Mesenchymal stem cell (in vitro differentiated cells and primary cell): ENCODE measurements around the gene CYBRD1.
A peak's percentile ranks its signal among the peaks of the same experiment; 100 is the strongest.

ENCODE experiments used
- DNase-seq: peaks from one replicate; pipeline ENCODE4 v3.0.0-alpha.2; 2013
- H2AFZ ChIP-seq: one replicate; pipeline ENCODE4 v1.6.1; 2013; ENCODE audit warnings: low read depth, mild to moderate bottlenecking, control low read depth, inconsistent platforms, low read length, moderate library complexity
- H2AK5ac ChIP-seq: 2 replicates; pipeline ENCODE4 v1.6.1; 2013; ENCODE audit warnings: low read length, moderate library complexity, mild to moderate bottlenecking, inconsistent platforms; ENCODE audit not compliant: severe bottlenecking
- H2BK120ac ChIP-seq: one replicate; pipeline ENCODE4 v1.6.1; 2013; ENCODE audit warnings: low read depth, mild to moderate bottlenecking, inconsistent platforms, low read length, moderate library complexity
- H2BK12ac ChIP-seq, 2 experiments: one replicate each; pipeline ENCODE4 v1.6.1; 2013; ENCODE audit warnings: inconsistent platforms in 2 of 2, low read length in 2 of 2, mild to moderate bottlenecking in 2 of 2, moderate library complexity in 2 of 2, control low read depth in 1 of 2
- H2BK15ac ChIP-seq: one replicate; pipeline ENCODE4 v1.6.1; 2013; ENCODE audit warnings: mild to moderate bottlenecking, low read depth, inconsistent platforms; ENCODE audit not compliant: poor library complexity, severe bottlenecking
- H2BK5ac ChIP-seq: 2 replicates; pipeline ENCODE4 v1.6.1; 2013; ENCODE audit warnings: low read depth, mild to moderate bottlenecking, low read length, control low read depth, inconsistent platforms; ENCODE audit not compliant: poor library complexity, severe bottlenecking
- H3K14ac ChIP-seq, 2 experiments: one replicate each; pipeline ENCODE4 v1.6.1; 2013; ENCODE audit warnings: inconsistent platforms in 2 of 2, low read length in 2 of 2, control low read depth in 1 of 2, mild to moderate bottlenecking in 1 of 2, moderate library complexity in 1 of 2
- H3K18ac ChIP-seq, 2 experiments: one replicate each; pipeline ENCODE4 v1.6.1; 2013; ENCODE audit warnings: inconsistent platforms in 2 of 2, low read length in 2 of 2, control low read depth in 1 of 2, low read depth in 1 of 2, mild to moderate bottlenecking in 1 of 2
- H3K23ac ChIP-seq, 2 experiments: one replicate each; pipeline ENCODE4 v1.6.1; 2013; ENCODE audit warnings: inconsistent platforms in 2 of 2, low read length in 2 of 2, mild to moderate bottlenecking in 2 of 2, moderate library complexity in 2 of 2, control low read depth in 1 of 2
- H3K27ac ChIP-seq: 2 replicates; pipeline ENCODE4 v1.5.1; 2013; ENCODE audit warnings: mild to moderate bottlenecking, moderate library complexity, low read length, control low read depth, inconsistent platforms; ENCODE audit not compliant: poor library complexity, severe bottlenecking
- H3K27me3 ChIP-seq, 2 experiments: 2 replicates each; pipeline versions ENCODE4 v1.6.1 to v1.7.0; 2013; ENCODE audit warnings: low read length in 2 of 2, mild to moderate bottlenecking in 2 of 2, moderate library complexity in 2 of 2, control low read depth in 1 of 2, inconsistent platforms in 1 of 2; ENCODE audit not compliant: control insufficient read depth in 1 of 2, insufficient read depth in 1 of 2
- H3K36me3 ChIP-seq, 2 experiments: 2 replicates each; pipeline versions ENCODE4 v1.6.1 to v1.7.0; 2013; ENCODE audit warnings: low read length in 2 of 2, control low read depth in 1 of 2, inconsistent platforms in 1 of 2, low read depth in 1 of 2, mild to moderate bottlenecking in 1 of 2; ENCODE audit not compliant: insufficient read depth in 2 of 2, control insufficient read depth in 1 of 2
- H3K4ac ChIP-seq, 2 experiments: one replicate each; pipeline ENCODE4 v1.6.1; 2013; ENCODE audit warnings: inconsistent platforms in 2 of 2, low read length in 2 of 2, mild to moderate bottlenecking in 2 of 2, moderate library complexity in 2 of 2, control low read depth in 1 of 2, low read depth in 1 of 2
- H3K4me1 ChIP-seq: 2 replicates; pipeline ENCODE4 v1.6.1; 2013; ENCODE audit warnings: low read depth, low read length, control low read depth; ENCODE audit not compliant: control insufficient read depth, insufficient read depth
- H3K4me2 ChIP-seq: 2 replicates; pipeline ENCODE4 v1.6.1; 2013; ENCODE audit warnings: low read length, mild to moderate bottlenecking, inconsistent platforms; ENCODE audit not compliant: poor library complexity, severe bottlenecking
- H3K4me3 ChIP-seq, 2 experiments: 2 replicates each; pipeline versions ENCODE4 v1.5.1 to v1.7.0; 2013; ENCODE audit warnings: low read length in 2 of 2, mild to moderate bottlenecking in 2 of 2, control low read depth in 1 of 2, low read depth in 1 of 2; ENCODE audit not compliant: insufficient read depth in 1 of 2
- H3K79me1 ChIP-seq: replicated peaks from 2 replicates; pipeline ENCODE4 v1.6.1; 2013; ENCODE audit warnings: mild to moderate bottlenecking, control low read depth, low read length, inconsistent platforms; ENCODE audit not compliant: poor library complexity, severe bottlenecking
- H3K9ac ChIP-seq: 2 replicates; pipeline ENCODE4 v1.7.0; 2013; ENCODE audit warnings: mild to moderate bottlenecking, low read length, moderate library complexity
- H3K9me3 ChIP-seq: 2 replicates; pipeline ENCODE4 v1.7.0; 2013; ENCODE audit warnings: mild to moderate bottlenecking, low read length; ENCODE audit not compliant: control insufficient read depth
- H4K8ac ChIP-seq: one replicate; pipeline ENCODE4 v1.6.1; 2013; ENCODE audit warnings: inconsistent platforms, mild to moderate bottlenecking, low read length, moderate library complexity
- H4K91ac ChIP-seq: one replicate; pipeline ENCODE4 v1.6.1; 2013; ENCODE audit warnings: mild to moderate bottlenecking, low read length, inconsistent platforms
- WGBS: methylation state at CpG from one replicate; pipeline ENCODE4 v1.1.7; 2013; ENCODE audit warnings: mixed read lengths; 5-methylcytosine and 5-hydroxymethylcytosine counted together

CYBRD1 gene

GRCh38 chr2:171583566-171583965, 61.3 kb downstream of the CYBRD1 start:
- H2AK5ac ChIP-seq: no peak overlapping the region
- WGBS: 90% methylated on average over 1 of the region's 1 CpG
- no peaks in the 10 kb centered on the region for H3K36me3 ChIP-seq
- no peak overlapping the region for H3K18ac ChIP-seq
- no peak overlapping the region for H2BK12ac ChIP-seq
- no peak overlapping the region for H2BK5ac ChIP-seq
- H3K4me3 ChIP-seq: no peak overlapping the region
- DNase-seq: no peak
- peaks cover 2% of the 10 kb centered on the region for H3K4me1 ChIP-seq
- no peaks in the 10 kb centered on the region for H3K79me1 ChIP-seq
- no peak overlapping the region for H4K8ac ChIP-seq
- no peak overlapping the region for H4K91ac ChIP-seq
- H3K9ac ChIP-seq: peak overlapping the region; percentile 32
- H3K23ac ChIP-seq: no peak overlapping the region
- no peak overlapping the region for H3K27ac ChIP-seq
- H3K4ac ChIP-seq: no peak overlapping the region
- no peaks in the 10 kb centered on the region for H3K27me3 ChIP-seq
- no peak overlapping the region for H2BK120ac ChIP-seq
- no peak overlapping the region for H3K14ac ChIP-seq
- no peak overlapping the region for H2AFZ ChIP-seq
- no peak overlapping the region for H3K4me2 ChIP-seq
- H2BK15ac ChIP-seq: no peak overlapping the region
- no peaks in the 10 kb centered on the region for H3K9me3 ChIP-seq

GRCh38 chr2:171584001-171584400, 61.7 kb downstream of the CYBRD1 start:
- Histone ChIP-seq H3K27me3 (no peaks in the 10 kb centered on the region), H3K14ac (no peak overlapping the region), H2BK15ac (no peak overlapping the region), H3K9me3 (no peaks in the 10 kb centered on the region), H3K4me2 (no peak overlapping the region), H3K36me3 (no peaks in the 10 kb centered on the region), H3K4ac (no peak overlapping the region), H2BK12ac (no peak overlapping the region), H2BK5ac (no peak overlapping the region), H2BK120ac (no peak overlapping the region), H3K9ac (peak overlapping the region; percentile 21), H3K23ac (no peak overlapping the region), H2AFZ (no peak overlapping the region), H3K18ac (no peak overlapping the region), H4K91ac (no peak overlapping the region), H4K8ac (no peak overlapping the region), H2AK5ac (no peak overlapping the region), H3K4me1 (peaks cover 2% of the 10 kb centered on the region), H3K79me1 (no peaks in the 10 kb centered on the region), H3K27ac (no peak overlapping the region), H3K4me3 (no peak overlapping the region)
- WGBS: no CpG with 5 or more reads among the region's 1 CpG
- DNase-seq: no peak

- DNase-seq: no peak
- no peak overlapping the region for H2BK15ac ChIP-seq
- no peak overlapping the region for H4K8ac ChIP-seq
- H2BK5ac ChIP-seq: no peak overlapping the region
- no peak overlapping the region for H3K4me3 ChIP-seq
- no peak overlapping the region for H3K27ac ChIP-seq
- H3K9ac ChIP-seq: no peak overlapping the region
- H2BK12ac ChIP-seq: no peak overlapping the region
- H3K4me1 ChIP-seq: no peaks in the 10 kb centered on the region
- H3K9me3 ChIP-seq: no peaks in the 10 kb centered on the region
- H2BK120ac ChIP-seq: no peak overlapping the region
- H2AFZ ChIP-seq: no peak overlapping the region
- H3K4me2 ChIP-seq: no peak overlapping the region
- H3K14ac ChIP-seq: no peak overlapping the region
- 96% methylated on average over 3 of the region's 4 CpGs for WGBS
- no peak overlapping the region for H3K23ac ChIP-seq
- no peak overlapping the region for H3K4ac ChIP-seq
- H4K91ac ChIP-seq: no peak overlapping the region
- no peaks in the 10 kb centered on the region for H3K27me3 ChIP-seq
- no peak overlapping the region for H3K18ac ChIP-seq
- H3K36me3 ChIP-seq: no peaks in the 10 kb centered on the region
- H2AK5ac ChIP-seq: no peak overlapping the region
- H3K79me1 ChIP-seq: no peaks in the 10 kb centered on the region
These were observed 64.9 kb downstream of the CYBRD1 start for GRCh38 chr2:171587132-171587531.

- Histone ChIP-seq H3K18ac (no peak overlapping the region), H3K4me3 (no peak overlapping the region), H3K14ac (no peak overlapping the region), H3K27ac (no peak overlapping the region), H2BK5ac (no peak overlapping the region), H2AK5ac (no peak overlapping the region), H2BK120ac (no peak overlapping the region), H2AFZ (no peak overlapping the region), H4K8ac (no peak overlapping the region), H3K23ac (no peak overlapping the region), H3K4ac (no peak overlapping the region), H4K91ac (no peak overlapping the region), H3K4me1 (no peaks in the 10 kb centered on the region), H3K36me3 (no peaks in the 10 kb centered on the region), H2BK12ac (no peak overlapping the region), H3K9ac (no peak overlapping the region), H3K79me1 (no peaks in the 10 kb centered on the region), H3K9me3 (no peaks in the 10 kb centered on the region), H3K4me2 (no peak overlapping the region), H2BK15ac (no peak overlapping the region), H3K27me3 (no peaks in the 10 kb centered on the region)
- no peak for DNase-seq
- 77% methylated on average over 4 of the region's 4 CpGs for WGBS
These were observed 65.3 kb downstream of the CYBRD1 start for GRCh38 chr2:171587567-171587966.
